ENCODE results near the gene RNF213.
"Not testable (repeated sequence)": the region's sequence is repeated elsewhere in the genome, so short reads cannot be mapped to it uniquely, and the experiment has no call there.

RNF213 gene

GRCh38 chr17:80396157-80397033 lies 135.7 kb downstream of the RNF213 start:
- DNase-seq = no peak

GRCh38 chr17:80397034-80397387 lies 136.4 kb downstream of the RNF213 start:
- no peak for DNase-seq

DNA sequence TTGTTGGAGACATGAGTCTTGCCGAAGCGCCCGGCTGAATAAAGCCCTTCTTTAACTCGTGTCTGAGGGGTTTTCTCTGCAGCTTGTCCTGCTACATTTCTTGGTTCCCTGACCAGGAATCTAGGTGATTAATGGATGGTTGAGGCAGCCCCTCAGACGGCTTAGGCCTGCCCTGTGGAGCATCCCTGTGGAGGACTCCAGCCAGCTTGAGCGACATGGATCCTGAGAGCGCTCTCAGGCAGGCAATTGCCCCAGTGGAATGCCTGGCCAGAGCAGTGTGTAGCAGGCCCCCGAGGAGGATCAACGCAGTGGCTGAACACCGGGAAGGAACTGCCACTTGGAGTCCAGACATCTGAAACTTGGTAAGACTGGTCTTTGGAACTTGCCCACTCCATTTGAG lies 137.0 kb downstream of the RNF213 start:
- no peak for DNase-seq

GRCh38 chr17:80401086-80401485 lies 140.4 kb downstream of the RNF213 start:
- DNase-seq = not testable (repeated sequence)

DNA sequence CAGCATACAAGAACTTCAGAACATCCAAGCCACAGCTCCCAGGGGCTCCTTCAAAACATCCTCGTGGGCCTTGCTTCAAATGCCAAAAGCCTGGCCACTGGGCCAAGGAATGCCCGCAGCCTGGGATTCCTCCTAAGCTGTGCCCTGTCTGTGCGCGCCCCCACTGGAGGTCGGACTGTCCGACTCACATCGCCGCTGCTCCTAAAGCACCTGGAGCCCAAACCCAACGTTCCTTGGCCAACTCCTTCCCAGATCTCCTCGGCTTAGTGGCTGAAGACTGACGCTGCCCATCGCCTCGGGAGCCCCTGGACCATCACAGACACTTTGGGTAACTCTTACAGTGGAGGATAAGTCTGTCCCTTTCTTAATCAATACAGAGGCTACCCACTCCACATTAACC lies 141.4 kb downstream of the RNF213 start:
- not testable (repeated sequence) for DNase-seq

- no peak for DNase-seq
Measured at GRCh38 chr17:80402959-80403358, 142.3 kb downstream of the RNF213 start.

GRCh38 chr17:80406146-80406545 lies 145.5 kb downstream of the RNF213 start:
- no peak for DNase-seq

- not testable (repeated sequence) for DNase-seq
Measured at GRCh38 chr17:80407917-80408316, 147.3 kb downstream of the RNF213 start.

- DNase-seq = no peak
Measured at GRCh38 chr17:80408872-80409271, 148.2 kb downstream of the RNF213 start.

- no peak for DNase-seq
Measured at GRCh38 chr17:80409626-80410025, 149.0 kb downstream of the RNF213 start.

- DNase-seq = not testable (repeated sequence)
Measured at GRCh38 chr17:80410441-80411087, 149.9 kb downstream of the RNF213 start.

GRCh38 chr17:80413771-80414507 lies 153.3 kb downstream of the RNF213 start:
- no peak for DNase-seq

DNA sequence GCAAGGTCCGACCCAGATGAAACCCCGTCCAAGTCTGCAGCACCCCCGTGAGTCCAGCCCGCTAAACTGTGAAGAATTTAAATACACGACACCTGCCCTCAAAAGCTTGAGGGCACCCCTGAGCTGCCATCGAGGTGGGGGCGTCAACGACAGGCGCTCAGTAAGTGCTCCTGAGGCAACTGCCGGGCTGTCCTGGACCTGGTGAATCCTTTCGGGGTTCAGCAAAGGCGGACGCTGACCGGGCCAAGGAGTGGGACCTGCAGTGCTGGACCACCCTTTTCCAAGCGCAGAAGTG lies 153.8 kb downstream of the RNF213 start:
- DNase-seq = no peak

- peak; percentile 95 for DNase-seq
Measured at GRCh38 chr17:80414803-80415625, 154.4 kb downstream of the RNF213 start, which contains the start of gene ENDOV. Gene ENDOV (plus strand): TSS chr17:80415167. CDS start chr17:80415195, 28 bp downstream.

DNA sequence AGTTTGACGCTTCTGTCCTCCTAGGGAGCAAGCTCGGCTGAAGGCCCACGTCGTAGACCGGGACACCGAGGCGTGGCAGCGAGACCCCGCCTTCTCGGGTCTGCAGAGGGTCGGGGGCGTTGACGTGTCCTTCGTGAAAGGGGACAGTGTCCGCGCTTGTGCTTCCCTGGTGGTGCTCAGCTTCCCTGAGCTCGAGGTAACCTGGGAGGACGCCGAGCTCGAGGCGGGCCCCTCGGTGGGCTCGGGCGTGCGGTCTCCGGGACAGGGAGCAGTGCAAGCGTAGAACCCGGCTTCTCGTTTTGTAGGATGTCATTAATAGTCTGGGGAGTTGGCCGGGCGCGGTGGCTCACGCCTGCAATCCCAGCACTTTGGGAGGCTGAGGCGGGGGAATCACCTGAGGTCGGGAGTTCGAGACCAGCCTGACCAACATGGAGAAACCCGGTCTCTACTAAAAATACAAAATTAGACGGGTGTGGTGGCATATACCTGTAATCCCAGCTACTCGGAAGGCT lies 155.0 kb downstream of the RNF213 start:
- no peak for DNase-seq

GRCh38 chr17:80416260-80416939 lies 155.7 kb downstream of the RNF213 start:
- no peak for DNase-seq

- DNase-seq = no peak
Measured at GRCh38 chr17:80416940-80417293, 156.3 kb downstream of the RNF213 start.

DNA sequence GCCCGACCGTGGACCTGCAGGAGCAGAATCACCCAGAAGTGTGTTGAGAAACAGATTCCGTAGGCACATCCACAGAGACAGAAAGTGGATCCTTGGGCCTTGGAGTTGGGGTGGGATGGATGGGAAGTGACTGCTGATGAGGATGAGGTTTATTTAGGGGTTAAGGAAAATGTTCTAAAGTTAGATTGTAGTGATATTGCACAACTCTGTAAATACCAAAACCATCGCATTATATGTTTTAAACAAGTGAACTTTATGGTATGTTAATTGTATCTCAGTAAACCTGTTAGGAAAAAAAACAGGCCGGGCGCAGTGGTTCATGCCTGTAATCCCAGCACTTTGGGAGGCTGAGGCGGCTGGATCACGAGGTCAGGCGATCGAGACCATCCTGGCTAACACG lies 157.9 kb downstream of the RNF213 start:
- DNase-seq = no peak

GRCh38 chr17:80419255-80419654 lies 158.6 kb downstream of the RNF213 start:
- DNase-seq = no peak

DNA sequence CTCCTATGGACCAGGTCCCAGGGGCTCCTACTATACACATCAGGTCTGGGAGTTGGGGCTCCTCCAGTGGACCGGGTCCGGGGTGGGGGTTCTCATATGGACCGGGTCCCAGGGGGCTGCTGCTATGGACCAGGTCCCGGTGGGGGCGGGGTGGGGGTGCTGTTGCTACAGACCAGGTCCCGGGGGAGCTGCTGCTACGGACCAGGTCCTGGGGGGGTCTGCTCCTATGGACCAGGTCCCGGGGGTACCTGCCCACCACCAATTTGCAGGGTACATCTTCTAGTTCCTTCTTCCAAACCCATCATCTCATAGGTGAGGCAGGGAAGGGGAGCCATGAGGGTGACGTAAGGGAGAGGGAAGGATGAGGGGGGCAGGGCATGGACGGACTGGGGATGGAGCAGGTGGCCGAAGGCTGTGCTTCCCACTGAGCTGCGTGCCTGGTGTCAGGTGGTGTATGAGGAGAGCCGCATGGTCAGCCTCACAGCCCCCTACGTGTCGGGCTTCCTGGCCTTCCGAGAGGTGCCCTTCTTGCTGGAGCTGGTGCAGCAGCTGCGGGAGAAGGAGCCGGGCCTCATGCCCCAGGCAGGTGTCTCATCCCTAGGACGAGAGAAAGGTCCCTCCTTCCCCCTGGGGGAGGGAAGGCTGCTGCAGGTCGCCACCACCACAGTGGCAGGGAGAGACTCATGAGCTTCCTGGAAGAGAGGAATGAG lies 160.9 kb downstream of the RNF213 start:
- no peak for DNase-seq

GRCh38 chr17:80422276-80422675 lies 161.6 kb downstream of the RNF213 start:
- no peak for DNase-seq

Data from Kasumi-1 (cell line).